K562 (cell line): Measurements from ENCODE around the gene TRABD2B. TPM values are rescaled to one million over a fixed set of nuclear protein-coding genes. Genes with fewer than 3 reads are reported as not detected.

ENCODE experiments used
- ATAC-seq: fragments of 200-7000 bp; cut with Tn5 transposase; 3 replicates; pipeline ENCODE4 v1.9.1; 2020; ENCODE audit warnings: moderate library complexity
- BruUV-seq: library from RNA; stranded (reverse); fragments of 400-500 nt; replicated peaks from 2 replicates; lab custom pipeline; 2021; lab: Mats Ljungman, UMichigan
- CTCF ChIA-PET: fragments of 300-600 bp; formaldehyde crosslinking; extraction: SDS; loops from one replicate; lab custom pipeline; 2021; ENCODE audit warnings: low intra/inter-chr PET ratio; lab: Yijun Ruan, JAX
- POLR2A ChIA-PET: fragments of 300-600, 350-650 bp; sonication (Branson Sonifier 250); formaldehyde crosslinking; extraction: SDS; loops from one replicate; lab custom pipeline; 2021; ENCODE audit warnings: antibody characterized with exemption, inconsistent platforms; lab: Yijun Ruan, JAX
- DNase-seq, 4 experiments: peaks; one replicate each; pipeline versions ENCODE4 v3.0.0 to v3.0.0-alpha.2; 2011 to 2018; ENCODE audit warnings: low spot score in 3 of 4, mixed read lengths in 3 of 4; ENCODE audit errors: extremely low read depth in 1 of 4
- FAIRE-seq: peaks from 2 replicates; lab custom pipeline; 2011; peaks lifted over from hg19 to GRCh38; lab: Jason Lieb, UNC
- H2AFZ ChIP-seq: 2 replicates; pipeline ENCODE4 v1.6.0; 2011; ENCODE audit warnings: low read depth, low read length, control low read depth, inconsistent platforms
- H3K27ac ChIP-seq: fragments of 200-600 bp; 3 replicates; pipeline ENCODE4 v1.8.0; 2011; ENCODE audit warnings: low read depth, mild to moderate bottlenecking, control low read depth, inconsistent platforms, low read length, moderate library complexity, mixed read lengths; ENCODE audit errors: extremely low read depth
- H3K27me3 ChIP-seq, 2 experiments: fragments of 300-600 bp in 1 of 2; 2 replicates in 1 of 2; 3 replicates in 1 of 2; pipeline versions ENCODE4 v1.6.0 to v1.8.0; 2011; ENCODE audit warnings: inconsistent platforms in 2 of 2, low read length in 2 of 2, mild to moderate bottlenecking in 1 of 2, mixed read lengths in 1 of 2, moderate library complexity in 1 of 2; ENCODE audit not compliant: control insufficient read depth in 2 of 2, insufficient read depth in 2 of 2
- H3K36me3 ChIP-seq: fragments of 300-600 bp; 3 replicates; pipeline ENCODE4 v1.8.0; 2011; ENCODE audit warnings: mild to moderate bottlenecking, low read length, inconsistent platforms; ENCODE audit not compliant: control insufficient read depth, insufficient read depth
- H3K4me1 ChIP-seq, 2 experiments: fragments of 200-600 bp in 1 of 2; replicated peaks in 1 of 2; 2 replicates in 1 of 2; 3 replicates in 1 of 2; pipeline versions ENCODE4 v1.5.1 to v1.8.0; 2011; ENCODE audit warnings: inconsistent platforms in 2 of 2, low read length in 2 of 2, mild to moderate bottlenecking in 1 of 2, mixed read lengths in 1 of 2, moderate library complexity in 1 of 2; ENCODE audit not compliant: control insufficient read depth in 2 of 2, insufficient read depth in 2 of 2
- H3K4me2 ChIP-seq: 2 replicates; pipeline ENCODE4 v1.6.1; 2011; ENCODE audit warnings: low read length, control low read depth, inconsistent platforms, mixed read lengths; ENCODE audit not compliant: insufficient read depth
- H3K4me3 ChIP-seq: fragments of 200-600 bp; sonication (generic), shearing (Covaris generic); 2 replicates; pipeline ENCODE4 v1.5.1; 2016; ENCODE audit warnings: control low read depth, inconsistent platforms
- H3K79me2 ChIP-seq: fragments of 200-600 bp; 3 replicates; pipeline ENCODE4 v1.8.0; 2011; ENCODE audit warnings: low read length, inconsistent platforms; ENCODE audit not compliant: control insufficient read depth, insufficient read depth
- H3K9ac ChIP-seq, 2 experiments: 2 replicates each; pipeline versions ENCODE4 v1.6.0 to v1.6.1; 2011; ENCODE audit warnings: low read depth in 2 of 2, low read length in 2 of 2, control low read depth in 1 of 2, inconsistent platforms in 1 of 2, mild to moderate bottlenecking in 1 of 2, mixed read lengths in 1 of 2; ENCODE audit not compliant: insufficient read depth in 1 of 2
- H3K9me1 ChIP-seq: one replicate; pipeline ENCODE4 v1.6.0; 2011; ENCODE audit warnings: inconsistent platforms, mild to moderate bottlenecking, low read length, moderate library complexity; ENCODE audit not compliant: control insufficient read depth, insufficient read depth
- H3K9me3 ChIP-seq: replicated peaks from 2 replicates; pipeline ENCODE4 v1.5.1; 2011; ENCODE audit warnings: low read depth, low read length, inconsistent platforms; ENCODE audit not compliant: control insufficient read depth, insufficient read depth
- H4K20me1 ChIP-seq: replicated peaks from 2 replicates; pipeline ENCODE4 v1.6.1; 2011; ENCODE audit warnings: low read length, inconsistent platforms, mixed read lengths; ENCODE audit not compliant: control insufficient read depth, insufficient read depth
- GTF2F1 ChIP-seq: IDR thresholded peaks from 2 replicates; pipeline ENCODE4 v1.6.1; 2011; ENCODE audit warnings: low read depth, low read length, improper control_type of control experiment
- TFAM ChIP-seq: fragments of 250-450 bp; sonication (Bioruptor Pico); conservative IDR thresholded peaks from 2 replicates; pipeline ENCODE4 v1.5.0; 2021; ENCODE audit warnings: mild to moderate bottlenecking, moderate library complexity
- WGBS: fragments of 100-300 bp; shearing (Covaris generic); methylation state at CpG from one replicate; pipeline ENCODE4 v1.1.6; 2016; ENCODE audit warnings: low coverage, mixed read lengths; ENCODE audit not compliant: insufficient coverage; ENCODE audit errors: missing lambda C conversion rate; 5-methylcytosine and 5-hydroxymethylcytosine counted together
- in situ Hi-C: fragments of 300-500 bp; cut with MboI; formaldehyde crosslinking; loops from 4 replicates; pipeline ENCODE4 v1.15.0; 2018; ENCODE audit warnings: inconsistent platforms, mixed read lengths
- intact Hi-C: fragments of 100-400 bp; cut with micrococcal nuclease; formaldehyde crosslinking; loops from 2 replicates; pipeline ENCODE4 v1.14.2; 2022
- polyA plus RNA-seq, 8 experiments: library from polyadenylated mRNA; depleted of rRNA in 4 of 8; stranded (reverse) in 5 of 8; unstranded in 3 of 8; fragments of >200 nt; fragmentation: Nextera tagmentation in 2 of 8; fragmentation: Illumina TruSeq in 1 of 8; extraction: Ambion mirVana in 2 of 8; extraction: Trizol in 1 of 8; gene quantifications; 2 replicates each; pipeline versions ENCODE4 v1.2.1 to v1.2.3, GENCODE V29; 2011 to 2014; ENCODE audit warnings: inconsistent platforms in 1 of 8, missing spikeins in 1 of 8
- total RNA-seq, 7 experiments: library from RNA; depleted of rRNA in 6 of 7; stranded (reverse); fragments of >200 nt in 6 of 7; fragmentation: Illumina TruSeq in 2 of 7; extraction: Trizol in 2 of 7; gene quantifications; 2 replicates each; pipeline versions ENCODE4 v1.2.1 to v1.2.3, GENCODE V29; 2011 to 2021; ENCODE audit warnings: low replicate concordance in 1 of 7
- TF ChIP-seq, protein P1 (sequence below): fragments of 250-450 bp; sonication (Bioruptor Pico); IDR thresholded peaks from 2 replicates; pipeline ENCODE4 v1.5.0; 2021
- TF ChIP-seq, protein P2 (sequence below): IDR thresholded peaks from 2 replicates; pipeline ENCODE4 v1.6.1; 2016; ENCODE audit warnings: missing genetic modification characterization, missing compliant biosample characterization

TRABD2B gene
- total and polyA plus RNA-seq, 9 of the 15 experiments (the other 6 are each of a cell fraction or from before 2014, with no cell fraction given): not detected

GRCh38 chr1:47769983-47770382, 227.2 kb downstream of the TRABD2B start (continued):
- TF ChIP-seq, protein P1, sequence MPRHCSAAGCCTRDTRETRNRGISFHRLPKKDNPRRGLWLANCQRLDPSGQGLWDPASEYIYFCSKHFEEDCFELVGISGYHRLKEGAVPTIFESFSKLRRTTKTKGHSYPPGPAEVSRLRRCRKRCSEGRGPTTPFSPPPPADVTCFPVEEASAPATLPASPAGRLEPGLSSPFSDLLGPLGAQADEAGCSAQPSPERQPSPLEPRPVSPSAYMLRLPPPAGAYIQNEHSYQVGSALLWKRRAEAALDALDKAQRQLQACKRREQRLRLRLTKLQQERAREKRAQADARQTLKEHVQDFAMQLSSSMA (CRISPR knock-in tag): no peak
- TF ChIP-seq GTF2F1: no peak

- no peaks in the 10 kb centered on the region for H3K36me3 ChIP-seq
- H3K9me1 ChIP-seq: no peaks in the 10 kb centered on the region
- intact Hi-C loops: no loop called here
- no peak for ATAC-seq
- H3K4me1 ChIP-seq: peaks cover 0 to 6% of the 10 kb centered on the region in 2 experiments; a peak in 1 of 5 replicates
- H4K20me1 ChIP-seq: peaks cover 14% of the 10 kb centered on the region
- no peak for FAIRE-seq
- DNase-seq: no peak
- WGBS: 0% methylated on average over 3 of the region's 3 CpGs
- H3K4me2 ChIP-seq: no peak overlapping the region
- H2AFZ ChIP-seq: no peak overlapping the region
- in situ Hi-C loops: loop anchor here (25.0 kb wide), 1 partner anchor 443 kb away; the partner anchor contains the start of gene SLC5A9
- no TSS peak for BruUV-seq
- no peak overlapping the region for H3K4me3 ChIP-seq
- POLR2A ChIA-PET: interaction anchor here (0.7 to 0.8 kb wide), 2 partner anchors 53 to 1017 kb away, joined by 3 read pairs; no protein-coding TSS in a partner anchor
- no peak overlapping the region for H3K9ac ChIP-seq
- CTCF ChIA-PET: no interaction called here
- no peaks in the 10 kb centered on the region for H3K9me3 ChIP-seq
- no peaks in the 10 kb centered on the region for H3K79me2 ChIP-seq
- H3K27ac ChIP-seq: no peak overlapping the region
- peaks cover 7 to 65% of the 10 kb centered on the region in 2 experiments for H3K27me3 ChIP-seq
- TF ChIP-seq, protein P2, sequence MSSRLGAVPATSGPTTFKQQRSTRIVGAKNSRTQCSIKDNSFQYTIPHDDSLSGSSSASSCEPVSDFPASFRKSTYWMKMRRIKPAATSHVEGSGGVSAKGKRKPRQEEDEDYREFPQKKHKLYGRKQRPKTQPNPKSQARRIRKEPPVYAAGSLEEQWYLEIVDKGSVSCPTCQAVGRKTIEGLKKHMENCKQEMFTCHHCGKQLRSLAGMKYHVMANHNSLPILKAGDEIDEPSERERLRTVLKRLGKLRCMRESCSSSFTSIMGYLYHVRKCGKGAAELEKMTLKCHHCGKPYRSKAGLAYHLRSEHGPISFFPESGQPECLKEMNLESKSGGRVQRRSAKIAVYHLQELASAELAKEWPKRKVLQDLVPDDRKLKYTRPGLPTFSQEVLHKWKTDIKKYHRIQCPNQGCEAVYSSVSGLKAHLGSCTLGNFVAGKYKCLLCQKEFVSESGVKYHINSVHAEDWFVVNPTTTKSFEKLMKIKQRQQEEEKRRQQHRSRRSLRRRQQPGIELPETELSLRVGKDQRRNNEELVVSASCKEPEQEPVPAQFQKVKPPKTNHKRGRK (tag): no peak
- no peak for TF ChIP-seq TFAM (CRISPR knock-in tag)
Observed at GRCh38 chr1:47769295-47769694, 227.9 kb downstream of the TRABD2B start.
